DOHH2 (cell line): ENCODE results near the gene SH3RF3.

ENCODE experiments used
- EZH2phosphoT487 ChIP-seq: fragments of 200-600 bp; sonication (generic); IDR thresholded peaks from 2 replicates; pipeline ENCODE4 v1.6.1; 2017; ENCODE audit warnings: borderline replicate concordance, mild to moderate bottlenecking, antibody characterized with exemption, low read length, moderate library complexity, mixed read lengths
- TF ChIP-seq, protein P1 (sequence below): fragments of 200-600 bp; sonication (generic); IDR thresholded peaks from one replicate; pipeline ENCODE4 v1.5.1; 2014; ENCODE audit warnings: antibody characterized with exemption, mild to moderate bottlenecking, low read depth, low read length; ENCODE audit not compliant: poor library complexity, severe bottlenecking

DNA sequence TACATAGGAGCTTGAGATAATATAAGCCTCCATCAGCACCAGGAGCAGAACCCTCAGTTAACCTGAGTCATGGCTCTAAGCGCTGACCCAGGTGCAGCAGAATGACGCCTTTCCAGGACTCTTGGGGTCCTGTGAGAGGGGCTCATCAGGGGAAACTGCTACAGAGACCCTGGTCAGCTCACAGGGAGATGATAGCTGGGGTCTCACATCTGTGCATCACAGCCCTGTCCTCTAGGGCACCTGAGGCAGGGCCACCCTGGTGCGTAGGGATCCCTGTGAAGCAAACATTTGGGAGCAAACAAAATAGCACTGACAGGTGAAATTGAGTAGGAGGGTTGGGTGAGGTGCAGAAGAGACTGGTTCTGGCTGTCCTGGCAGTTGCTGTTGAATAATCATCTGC lies 219.2 kb downstream of the SH3RF3 start:
- TF ChIP-seq, protein P1, sequence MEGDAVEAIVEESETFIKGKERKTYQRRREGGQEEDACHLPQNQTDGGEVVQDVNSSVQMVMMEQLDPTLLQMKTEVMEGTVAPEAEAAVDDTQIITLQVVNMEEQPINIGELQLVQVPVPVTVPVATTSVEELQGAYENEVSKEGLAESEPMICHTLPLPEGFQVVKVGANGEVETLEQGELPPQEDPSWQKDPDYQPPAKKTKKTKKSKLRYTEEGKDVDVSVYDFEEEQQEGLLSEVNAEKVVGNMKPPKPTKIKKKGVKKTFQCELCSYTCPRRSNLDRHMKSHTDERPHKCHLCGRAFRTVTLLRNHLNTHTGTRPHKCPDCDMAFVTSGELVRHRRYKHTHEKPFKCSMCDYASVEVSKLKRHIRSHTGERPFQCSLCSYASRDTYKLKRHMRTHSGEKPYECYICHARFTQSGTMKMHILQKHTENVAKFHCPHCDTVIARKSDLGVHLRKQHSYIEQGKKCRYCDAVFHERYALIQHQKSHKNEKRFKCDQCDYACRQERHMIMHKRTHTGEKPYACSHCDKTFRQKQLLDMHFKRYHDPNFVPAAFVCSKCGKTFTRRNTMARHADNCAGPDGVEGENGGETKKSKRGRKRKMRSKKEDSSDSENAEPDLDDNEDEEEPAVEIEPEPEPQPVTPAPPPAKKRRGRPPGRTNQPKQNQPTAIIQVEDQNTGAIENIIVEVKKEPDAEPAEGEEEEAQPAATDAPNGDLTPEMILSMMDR: no peak
- TF ChIP-seq EZH2phosphoT487: no peak
